Spleen (tissue), 7 donors: ENCODE measurements around the gene RRAD.

Experiments used
- CTCF ChIP-seq, 11 experiments: fragments of 200-600 bp in 7 of 11; fragments of 450-650 bp in 4 of 11; sonication (generic) in 4 of 11; IDR thresholded peaks in 8 of 11; conservative IDR thresholded peaks in 3 of 11; 1 replicate in 7 of 11; 2 replicates in 4 of 11; pipeline versions ENCODE4 v1.4.0 to v1.8.0; 2016 to 2021; ENCODE audit warnings: antibody characterized with exemption in 11 of 11, inconsistent platforms in 4 of 11, mild to moderate bottlenecking in 1 of 11
- POLR2A ChIP-seq, 3 donors: fragments of 450-650 bp; IDR thresholded peaks; one replicate each; pipeline ENCODE4 v1.5.1; 2017; ENCODE audit warnings: antibody characterized with exemption in 3 of 3, mild to moderate bottlenecking in 1 of 3
- POLR2AphosphoS5 ChIP-seq, 3 donors: sonication (generic); formaldehyde crosslinking; IDR thresholded peaks; one replicate each; pipeline ENCODE4 v1.5.1; 2017; ENCODE audit warnings: antibody characterized with exemption in 3 of 3
- donor health status: DM: no; HTN: no; CAD: no; lungs with moderate emphysema.
- donor health status: DM: no; HTN: no; CAD: no.
- donor health status: DM: no; HTN: no; CAD: no.

- TF ChIP-seq POLR2AphosphoS5 (IDR thresholded peaks at IDR 0.05) (no peak), CTCF (IDR thresholded peaks at IDR 0.05 in 8 of 11, conservative IDR thresholded peaks at IDR 0.05 in 3 of 11) (no peak), POLR2A (IDR thresholded peaks at IDR 0.05) (no peak)
Measured at GRCh38 chr16:66921729-66922450, 3.4 kb downstream of the RRAD start.
